Stimulated activated CD8-positive, alpha-beta memory T cell treated with anti-CD3 and anti-CD28 coated beads, Interleukin-12 subunit alpha, Interleukin-12 subunit beta, amount 100 ng/mL, for 4 hours (primary cell): Measurements from ENCODE around the gene DHH.
A peak's percentile ranks its signal among the peaks of the same experiment; 100 is the strongest.
"Not testable (repeated sequence)": the region's sequence is repeated elsewhere in the genome, so short reads cannot be mapped to it uniquely, and the experiment has no call there.

ENCODE experiments used
- DNase-seq: peaks from one replicate; pipeline ENCODE4 v3.0.0-alpha.2; 2020; ENCODE audit warnings: low read depth

Gene DHH

DNA sequence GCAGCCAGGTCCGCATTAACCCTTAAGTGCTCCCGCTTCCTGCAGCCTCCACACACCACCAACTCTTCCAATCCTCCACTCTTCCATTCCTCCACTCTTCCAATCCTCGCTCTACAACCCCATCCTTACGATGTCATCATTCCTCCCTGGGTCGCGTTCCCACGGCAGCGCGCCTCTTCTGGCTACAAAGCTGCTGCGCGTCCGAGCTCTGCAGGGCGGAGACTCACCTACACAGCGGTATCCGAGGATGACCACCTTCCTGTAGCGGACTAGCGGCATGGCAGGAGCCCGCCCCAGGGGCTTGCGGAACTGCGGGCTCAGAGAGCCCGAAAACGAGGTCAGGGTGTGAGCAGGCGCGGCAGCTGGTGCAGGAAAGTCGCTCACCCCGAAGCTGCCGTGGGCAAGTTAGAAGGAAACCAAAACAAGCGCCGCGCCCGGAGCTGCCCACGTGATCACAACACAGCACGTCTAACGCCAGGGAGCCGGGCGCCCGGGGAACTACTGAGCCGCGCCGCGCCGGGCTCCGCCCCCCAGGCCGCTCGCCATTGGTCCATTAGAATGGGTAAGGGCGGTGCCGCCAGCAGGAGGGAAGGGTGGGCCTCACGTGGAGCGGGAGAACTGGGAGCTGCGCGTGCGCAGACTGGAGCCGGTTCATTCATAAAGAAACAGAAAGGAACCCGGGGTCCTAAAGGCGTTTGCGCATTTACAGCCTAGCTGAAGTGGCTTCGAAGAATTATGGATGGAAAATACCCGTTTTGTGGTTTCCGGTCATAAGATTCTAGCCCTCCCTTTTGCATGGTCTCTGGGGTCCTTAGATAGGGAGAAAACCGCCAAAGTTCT lies 24.9 kb downstream of the DHH start, which contains the start of gene RHEBL1:
TSS of gene RHEBL1 (minus strand) at position 473 of the 840 bp plus-strand sequence. CDS start at position 279, 194 bp downstream.
- peak; percentile 98 for DNase-seq

GRCh38 chr12:49068879-49069506 lies 25.6 kb downstream of the DHH start:
- no peak for DNase-seq

DNA sequence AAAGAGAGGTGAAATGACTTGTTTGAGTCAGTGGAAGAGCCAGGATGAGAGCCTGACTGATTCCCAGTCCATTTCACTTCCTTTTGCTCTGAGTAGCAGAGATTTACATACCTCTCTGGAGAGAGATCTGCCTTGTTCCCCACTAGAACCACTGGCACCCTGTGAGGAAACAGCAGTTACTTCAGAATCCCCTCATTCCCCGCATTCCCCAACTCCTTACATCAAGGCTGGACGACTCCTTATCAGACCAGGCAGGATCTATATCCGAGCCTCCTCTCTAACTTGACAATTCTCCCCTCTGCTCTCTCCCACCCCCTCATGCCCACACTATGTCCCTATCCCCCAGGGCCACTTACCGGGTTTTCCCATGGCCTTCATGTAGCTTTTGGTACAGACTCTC lies 28.5 kb downstream of the DHH start:
- DNase-seq, result no peak

DNA sequence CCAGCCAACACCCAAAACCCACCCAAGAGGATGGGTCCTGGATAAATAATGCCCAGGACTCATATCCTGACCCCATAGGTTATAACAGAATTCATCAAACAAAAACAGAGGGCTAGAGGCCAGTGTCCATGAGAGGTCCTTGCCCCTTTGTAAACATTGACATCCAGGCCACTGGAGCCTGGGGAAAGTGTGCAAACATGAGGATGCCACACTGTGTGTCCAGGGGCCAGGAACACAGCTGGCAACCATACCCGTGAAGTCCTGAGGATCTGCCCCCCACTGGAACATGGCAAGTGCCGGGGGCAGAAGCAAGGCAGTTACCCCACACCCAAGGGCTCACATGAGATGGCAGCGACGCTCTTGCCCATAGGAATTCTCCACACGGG lies 29.8 kb downstream of the DHH start:
- DNase-seq, result no peak

GRCh38 chr12:49061916-49062315 lies 32.7 kb downstream of the DHH start:
- DNase-seq, result not testable (repeated sequence)

DNA sequence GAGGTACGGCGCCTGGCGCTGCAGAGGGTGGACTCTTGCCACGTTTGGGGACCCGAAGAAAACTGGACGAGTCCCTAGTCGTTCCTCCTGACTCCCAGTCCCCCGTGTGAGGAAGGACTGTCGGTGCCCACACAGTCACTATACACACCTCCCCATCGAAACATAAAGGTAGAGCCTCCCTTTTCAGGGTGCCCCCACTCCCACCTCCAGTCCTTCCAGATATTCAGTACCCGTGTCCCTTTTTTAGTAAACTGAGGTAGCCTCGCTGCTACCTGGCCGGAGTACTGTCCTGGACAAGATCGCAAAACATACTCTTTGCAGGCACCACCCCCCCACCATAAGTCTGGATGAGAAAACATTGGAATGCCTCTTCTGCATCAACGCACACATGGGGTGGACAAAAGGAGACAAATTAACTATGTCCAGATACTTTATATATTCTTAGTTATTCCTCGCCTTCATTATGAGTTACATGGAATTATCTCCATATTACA lies 33.4 kb downstream of the DHH start:
- no peak for DNase-seq

- peak; percentile 79 for DNase-seq
Measured at GRCh38 chr12:49060237-49061156, 34.1 kb downstream of the DHH start, which contains the start of gene KMT2D. Gene KMT2D, minus strand, starts transcription at chr12:49060794. Its CDS starts 5,470 bp downstream, at chr12:49055324.

DNA sequence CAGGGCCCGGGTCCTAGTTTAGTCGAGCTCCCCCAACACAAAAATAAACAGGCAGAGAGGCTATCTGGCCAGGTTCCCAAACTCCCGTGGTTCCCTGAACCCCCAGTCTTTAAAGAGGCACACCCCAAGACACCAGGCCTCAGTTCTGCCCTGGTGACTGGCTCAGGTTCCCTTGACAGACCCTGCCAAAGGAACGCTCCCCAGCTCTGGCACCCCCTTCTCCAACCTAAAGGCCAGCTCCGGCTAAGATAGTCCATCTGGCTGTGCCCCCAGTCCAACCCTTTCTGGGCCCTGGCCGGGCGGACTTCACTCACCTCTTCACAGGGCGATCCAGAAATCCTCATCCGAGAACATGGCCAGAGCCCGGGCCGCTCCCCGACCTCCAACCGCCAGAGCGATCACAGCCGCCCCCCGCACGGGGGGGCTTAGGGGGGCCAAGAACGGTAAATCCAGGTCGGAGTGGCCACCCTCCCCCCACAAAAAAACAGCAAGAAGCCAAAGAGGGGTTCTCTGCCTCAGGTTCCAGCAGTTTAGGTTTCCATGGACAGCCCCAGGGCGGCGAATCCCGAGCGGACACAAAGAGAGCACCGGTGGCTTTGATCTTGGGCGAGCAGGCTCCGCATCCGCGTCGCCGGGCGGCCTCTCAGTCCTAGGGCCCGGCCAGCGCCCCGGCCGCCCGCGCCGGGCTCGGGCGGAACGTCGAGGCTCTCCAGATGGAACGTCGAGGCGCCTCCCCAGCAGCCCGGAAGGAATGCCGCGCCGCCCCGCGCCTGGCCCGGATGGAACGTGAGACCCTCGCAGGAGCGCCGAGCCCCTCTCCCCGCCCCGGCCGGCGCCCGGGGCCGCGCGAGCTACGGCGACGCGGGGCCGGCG lies 35.1 kb downstream of the DHH start:
- no peak for DNase-seq

DNA sequence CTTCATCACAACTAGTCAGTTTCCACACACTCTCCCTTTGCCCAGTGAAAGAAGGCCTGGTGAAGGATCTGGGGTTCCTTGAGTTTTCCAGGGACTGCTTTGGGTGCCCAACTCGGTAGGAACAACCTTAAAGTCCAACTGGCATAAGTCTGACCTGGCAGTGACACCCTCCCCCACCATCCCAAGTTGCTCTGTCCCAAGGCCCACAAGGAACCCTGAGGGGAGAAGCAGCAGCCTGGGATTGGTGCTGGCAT lies 35.6 kb downstream of the DHH start:
- DNase-seq, result no peak

DNA sequence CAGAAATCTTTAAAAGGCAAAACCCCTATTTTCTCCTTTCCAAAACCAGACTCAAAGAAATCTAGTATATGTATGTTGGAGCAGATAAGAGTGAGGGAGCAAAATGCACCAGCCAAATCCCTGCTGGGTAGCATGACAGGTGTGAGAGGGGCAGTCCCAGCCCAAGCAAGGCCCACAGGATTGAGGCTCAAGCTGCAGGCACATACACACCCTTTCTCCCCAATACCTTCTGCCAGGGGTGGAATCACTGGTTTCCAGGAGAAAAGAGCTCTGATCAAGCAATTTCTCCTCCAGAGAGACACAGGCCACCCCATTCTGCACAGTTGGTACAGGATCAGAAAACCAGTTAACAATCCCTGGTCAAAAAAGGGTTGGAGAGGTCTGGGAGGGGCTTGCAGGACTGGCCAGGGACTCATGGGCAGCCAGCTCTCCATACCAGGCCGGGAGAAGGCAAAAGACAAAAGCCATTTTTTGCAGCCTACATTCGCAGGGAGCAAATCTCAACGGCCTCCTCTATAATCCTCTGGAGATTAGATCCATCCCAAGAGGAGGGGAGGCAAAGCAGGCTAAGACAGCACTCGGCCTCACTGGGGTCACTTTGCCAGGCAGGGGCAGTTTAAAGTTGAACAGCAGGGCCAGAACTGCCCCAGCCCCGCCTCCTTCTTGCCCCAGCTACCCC lies 36.1 kb downstream of the DHH start:
- DNase-seq, result no peak

GRCh38 chr12:49057888-49058287 lies 36.7 kb downstream of the DHH start:
- DNase-seq, result no peak

- peak; percentile 28 for DNase-seq
Measured at GRCh38 chr12:49055978-49056754, 38.4 kb downstream of the DHH start.

DNA sequence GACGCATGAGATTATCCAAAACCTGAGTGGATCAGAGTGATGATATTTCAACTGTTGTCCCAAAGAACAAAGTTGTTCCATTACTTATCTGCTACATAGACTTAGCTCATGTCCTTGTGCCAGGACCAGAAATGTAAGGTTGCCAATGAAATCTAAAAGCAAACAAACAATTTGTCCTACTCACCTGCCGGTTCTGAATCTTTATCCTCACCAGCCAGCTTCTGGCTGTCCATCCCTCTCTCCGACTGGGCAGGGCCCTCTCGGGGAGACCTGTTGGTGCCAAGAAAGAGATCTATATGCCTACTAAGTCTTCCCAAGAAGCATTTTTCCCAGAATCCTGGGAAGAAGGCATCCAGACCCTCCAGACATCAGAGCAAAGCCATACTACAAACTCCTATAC lies 39.5 kb downstream of the DHH start:
- no peak for DNase-seq

GRCh38 chr12:49054524-49054923 lies 40.1 kb downstream of the DHH start:
- DNase-seq, result no peak

- DNase-seq, result no peak
Measured at GRCh38 chr12:49054096-49054495, 40.5 kb downstream of the DHH start.

GRCh38 chr12:49052451-49053208 lies 42.0 kb downstream of the DHH start:
- no peak for DNase-seq

DNA sequence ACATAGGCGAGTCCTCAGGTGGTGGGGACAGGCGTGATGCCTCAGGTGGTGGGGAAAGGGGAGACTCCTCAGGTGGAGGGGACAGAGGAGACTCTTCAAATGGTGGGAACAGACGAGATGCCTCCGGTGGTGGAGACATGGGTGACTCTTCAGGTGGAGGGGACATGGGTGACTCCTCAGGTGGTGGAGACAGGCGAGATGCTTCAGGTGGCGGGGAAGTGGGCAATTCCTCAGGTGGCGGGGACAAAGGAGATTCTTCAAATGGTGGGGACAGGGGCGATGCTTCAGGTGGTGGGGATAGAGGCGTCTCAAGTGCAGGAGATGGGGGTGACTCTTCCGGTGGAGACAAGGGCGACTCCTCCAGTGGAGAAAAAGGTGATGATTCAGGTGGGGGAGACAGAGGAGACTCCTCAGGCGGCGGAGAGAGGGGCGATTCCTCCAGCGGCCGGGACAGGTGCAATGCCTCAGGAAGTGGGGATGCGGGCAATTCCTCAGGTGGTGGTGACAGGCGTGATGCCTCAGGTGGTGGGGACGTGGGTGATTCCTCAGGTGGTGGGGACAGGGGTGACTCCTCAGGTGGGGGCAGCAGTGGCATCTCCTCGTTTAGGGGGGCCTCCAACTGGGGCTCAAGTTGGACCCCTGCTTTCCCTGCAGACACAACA lies 42.7 kb downstream of the DHH start:
- no peak for DNase-seq

GRCh38 chr12:49051373-49051764 lies 43.2 kb downstream of the DHH start:
- no peak for DNase-seq
